Thyroid gland (tissue), 4 donors: ENCODE results near the gene EPO. TPM values are rescaled to one million over a fixed set of nuclear protein-coding genes. Genes with fewer than 3 reads are reported as not detected.
A peak's percentile ranks its signal among the peaks of the same experiment; 100 is the strongest.

ENCODE experiments used
- DNase-seq, 2 donors: peaks; one replicate each; pipeline ENCODE4 v3.0.0-alpha.2; 2019
- H3K27ac ChIP-seq, 3 donors: fragments of 200-600 bp; sonication (generic); 1 replicate in 2 of 3; 2 replicates in 1 of 3; pipeline ENCODE4 v1.5.1; 2016 to 2019; ENCODE audit warnings: mild to moderate bottlenecking in 1 of 3, moderate library complexity in 1 of 3
- H3K27me3 ChIP-seq: fragments of 200-600 bp; sonication (generic); one replicate; pipeline ENCODE4 v1.5.1; 2019
- H3K36me3 ChIP-seq, 2 donors: fragments of 200-600 bp; sonication (generic); one replicate each; pipeline ENCODE4 v1.5.1; 2016 to 2019
- H3K4me1 ChIP-seq, 2 donors: fragments of 200-600 bp; sonication (generic); one replicate each; pipeline ENCODE4 v1.5.1; 2017 to 2019
- H3K4me3 ChIP-seq, 3 donors: fragments of 200-600 bp; sonication (generic); replicated peaks in 1 of 3; 1 replicate in 2 of 3; 2 replicates in 1 of 3; pipeline ENCODE4 v1.5.1; 2016; ENCODE audit warnings: mild to moderate bottlenecking in 1 of 3
- H3K9me3 ChIP-seq: fragments of 200-600 bp; sonication (generic); one replicate; pipeline ENCODE4 v1.5.1; 2017
- CTCF ChIP-seq, 6 experiments: fragments of 200-600 bp in 3 of 6; fragments of 450-650 bp in 3 of 6; sonication (generic) in 3 of 6; IDR thresholded peaks; one replicate each; pipeline ENCODE4 v1.5.1; 2016 to 2019; ENCODE audit warnings: antibody characterized with exemption in 6 of 6, mild to moderate bottlenecking in 2 of 6, inconsistent platforms in 1 of 6, moderate library complexity in 1 of 6
- POLR2A ChIP-seq, 2 donors: fragments of 450-650 bp; IDR thresholded peaks; one replicate each; pipeline ENCODE4 v1.6.1; 2017; ENCODE audit warnings: antibody characterized with exemption in 2 of 2, mild to moderate bottlenecking in 2 of 2, moderate library complexity in 1 of 2
- WGBS, 2 donors: methylation state at CpG; one replicate each; pipeline ENCODE4 v1.1.5; 2017; 5-methylcytosine and 5-hydroxymethylcytosine counted together
- intact Hi-C: fragments of 100-400 bp; cut with DNase I; formaldehyde crosslinking; loops from one replicate; pipeline ENCODE4 v1.15.1; 2023
- total RNA-seq, 4 donors: library from RNA; depleted of rRNA; stranded (reverse); fragments of >200 nt; gene quantifications; one replicate each; pipeline ENCODE4 v1.2.3, GENCODE V29; 2016

Gene EPO
- total RNA-seq, 4 donors from 2014 or later: not detected

- intact Hi-C loops: loop anchor here (5.0 to 10.0 kb wide), 2 partner anchors 122 to 225 kb away; partner anchors contain the start of gene SPACDR
- Histone ChIP-seq H3K27me3 (no peaks in the 10 kb centered on the region), H3K4me3 (no peak overlapping the region), H3K27ac (no peak overlapping the region), H3K4me1 (peaks cover 25 to 40% of the 10 kb centered on the region in 2 donors), H3K36me3 (peaks cover 43 to 45% of the 10 kb centered on the region in 2 donors), H3K9me3 (no peaks in the 10 kb centered on the region)
- WGBS, 2 donors: 85 to 88% methylated on average over 16 to 17 of the region's 18 CpGs
- TF ChIP-seq CTCF (IDR thresholded peaks at IDR 0.05) (no peak), POLR2A (IDR thresholded peaks at IDR 0.05) (no peak)
- DNase-seq: no peak
Observed at GRCh38 chr7:100689230-100690135, 30.8 kb upstream of the EPO start.

GRCh38 chr7:100691676-100692577 lies 28.3 kb upstream of the EPO start:
- peaks cover 18 to 22% of the 10 kb centered on the region in 2 donors for H3K36me3 ChIP-seq
- 31 to 32% methylated on average over 28 of the region's 28 CpGs for WGBS, 2 donors
- H3K27me3 ChIP-seq: no peaks in the 10 kb centered on the region
- intact Hi-C loops: no loop called here
- no peak overlapping the region for H3K27ac ChIP-seq
- H3K4me3 ChIP-seq: no peak overlapping the region
- peak; percentile 73 to 81 for DNase-seq
- TF ChIP-seq POLR2A (IDR thresholded peaks at IDR 0.05) (no peak), CTCF (IDR thresholded peaks at IDR 0.05) (peak; percentile 73 to 97 (median 80))
- H3K9me3 ChIP-seq: no peaks in the 10 kb centered on the region
- peaks cover 29 to 44% of the 10 kb centered on the region in 2 donors for H3K4me1 ChIP-seq

GRCh38 chr7:100692578-100692961 lies 27.7 kb upstream of the EPO start:
- Histone ChIP-seq H3K4me1 (peaks cover 29 to 44% of the 10 kb centered on the region in 2 donors), H3K36me3 (peaks cover 12 to 15% of the 10 kb centered on the region in 2 donors), H3K27me3 (no peaks in the 10 kb centered on the region), H3K9me3 (no peaks in the 10 kb centered on the region), H3K27ac (peak overlapping the region in 1 of 3 donors; percentile 78), H3K4me3 (peak overlapping the region in 1 of 3 donors; percentile 89)
- intact Hi-C loops: no loop called here
- WGBS, 2 donors: 53 to 71% methylated on average over 6 of the region's 6 CpGs
- TF ChIP-seq POLR2A (IDR thresholded peaks at IDR 0.05): no peak
- no peak for TF ChIP-seq CTCF (IDR thresholded peaks at IDR 0.05)
- DNase-seq: no peak

GRCh38 chr7:100693312-100694097 lies 26.8 kb upstream of the EPO start:
- TF ChIP-seq POLR2A (IDR thresholded peaks at IDR 0.05) (no peak), CTCF (IDR thresholded peaks at IDR 0.05) (no peak)
- H3K36me3 ChIP-seq: peaks cover 2 to 6% of the 10 kb centered on the region in 2 donors
- intact Hi-C loops: no loop called here
- peak overlapping the region; percentile 49 to 83 (median 78) for H3K27ac ChIP-seq
- H3K9me3 ChIP-seq: no peaks in the 10 kb centered on the region
- no peaks in the 10 kb centered on the region for H3K27me3 ChIP-seq
- H3K4me3 ChIP-seq: peak overlapping the region; percentile 75 to 89 (median 89)
- DNase-seq: no peak
- H3K4me1 ChIP-seq: peaks cover 29 to 41% of the 10 kb centered on the region in 2 donors
- 2% methylated on average over 11 to 16 of the region's 81 CpGs for WGBS, 2 donors
